GM19043 (cell line): ENCODE results near the gene MEG3.

Experiments
- ATAC-seq: cut with Tn5 transposase; IDR thresholded peaks from one replicate; pipeline ENCODE4 v1.9.1; 2021; ENCODE audit warnings: low read depth; ENCODE audit not compliant: unreplicated experiment

The MEG3 gene

GRCh38 chr14:100878271-100879146, 52.6 kb downstream of the MEG3 start:
- no peak for ATAC-seq

- no peak for ATAC-seq
Measured at GRCh38 chr14:100879194-100879593, 53.3 kb downstream of the MEG3 start.

- ATAC-seq = no peak
Measured at GRCh38 chr14:100879782-100880181, 53.9 kb downstream of the MEG3 start.

- no peak for ATAC-seq
Measured at GRCh38 chr14:100880271-100881101, 54.6 kb downstream of the MEG3 start.

GRCh38 chr14:100881211-100882025, 55.5 kb downstream of the MEG3 start:
- ATAC-seq = no peak

- ATAC-seq = no peak
Measured at GRCh38 chr14:100882026-100882967, 56.4 kb downstream of the MEG3 start.

DNA sequence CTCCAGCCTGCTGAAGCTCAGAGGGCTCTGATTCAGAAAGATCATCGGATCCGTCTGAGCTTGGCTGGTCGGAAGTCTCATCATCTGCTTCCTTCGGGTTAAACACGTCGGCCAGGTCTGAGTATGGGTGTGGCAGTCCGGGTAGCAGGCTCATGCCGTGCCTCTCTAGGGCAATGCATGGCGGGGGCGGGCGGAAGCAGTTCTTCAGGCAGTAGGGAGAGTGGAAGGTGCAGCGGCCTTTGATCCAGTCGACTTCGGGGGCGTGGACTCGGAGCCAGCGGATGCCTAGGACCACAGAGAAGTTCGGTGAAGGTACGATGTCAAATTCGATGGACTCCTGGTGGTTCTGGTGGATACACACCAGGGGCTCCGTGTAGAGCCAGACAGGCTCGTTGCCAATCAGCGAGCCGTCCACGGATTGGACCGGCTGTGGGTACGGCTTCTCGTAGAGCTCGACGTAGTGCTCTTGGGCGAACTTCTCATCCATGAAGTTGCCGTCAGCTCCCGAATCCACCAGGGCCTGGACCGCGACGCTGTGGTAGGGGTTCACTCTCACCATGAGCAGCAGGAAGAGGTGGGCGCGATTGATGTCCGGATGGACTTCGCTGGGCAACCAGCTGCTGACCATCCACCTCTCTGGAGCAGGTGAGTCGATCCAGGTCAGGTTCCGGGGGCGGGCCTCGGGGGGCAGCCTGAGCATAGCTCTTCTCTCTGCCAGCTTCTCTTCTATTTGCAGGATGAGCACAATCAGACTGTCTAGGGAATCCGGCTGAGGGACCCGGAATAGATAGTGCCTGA, 57.3 kb downstream of the MEG3 start:
- no peak for ATAC-seq

- no peak for ATAC-seq
Measured at GRCh38 chr14:100883789-100884101, 57.8 kb downstream of the MEG3 start.

DNA sequence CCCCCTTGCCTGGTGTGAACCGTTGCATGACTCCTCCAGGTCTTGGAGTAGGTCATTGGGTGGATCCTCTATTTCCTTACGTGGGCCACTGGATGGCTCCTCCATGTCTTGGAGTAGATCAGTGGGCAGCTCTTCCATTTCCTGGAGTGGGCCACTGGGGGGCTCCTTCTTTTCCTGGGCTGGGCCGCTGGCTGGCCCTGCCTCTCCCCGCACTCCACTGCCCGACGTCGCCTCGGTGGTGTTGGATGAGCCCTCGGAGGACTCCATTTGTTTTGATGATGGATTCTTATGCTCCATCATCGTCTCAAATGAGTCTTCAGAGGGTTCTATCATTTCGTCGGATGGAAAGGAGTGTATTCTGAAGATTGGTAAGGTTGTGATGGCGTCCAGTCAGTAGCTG, 58.5 kb downstream of the MEG3 start:
- ATAC-seq = no peak

GRCh38 chr14:100885196-100885595, 59.3 kb downstream of the MEG3 start:
- no peak for ATAC-seq

- ATAC-seq = no peak
Measured at GRCh38 chr14:100885617-100886016, 59.7 kb downstream of the MEG3 start.

GRCh38 chr14:100887728-100888335, 61.9 kb downstream of the MEG3 start:
- no peak for ATAC-seq

DNA sequence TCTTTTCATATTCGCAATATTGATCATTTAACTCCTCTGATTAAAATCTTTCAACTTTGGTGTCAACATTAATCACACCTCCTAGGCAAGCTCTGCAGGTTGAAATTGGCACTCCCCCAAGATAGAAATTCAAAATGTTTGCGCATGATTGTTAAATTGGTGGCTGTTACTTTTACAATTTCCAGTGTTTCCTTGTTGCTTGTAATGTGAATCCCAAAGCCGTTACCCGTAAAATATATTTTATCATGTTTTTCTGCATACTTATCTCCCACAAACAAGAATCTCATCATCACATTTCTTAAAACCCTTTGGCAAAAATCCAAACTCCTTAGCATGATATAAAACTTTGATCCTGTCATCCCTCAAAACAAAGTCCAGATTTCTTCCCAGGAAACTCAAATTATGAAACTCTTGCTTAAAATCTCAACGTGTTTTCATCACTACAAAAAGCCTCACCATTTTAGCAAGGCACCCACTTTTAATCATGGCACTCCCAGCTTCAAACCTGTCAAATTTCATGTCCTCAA, 62.9 kb downstream of the MEG3 start:
- no peak for ATAC-seq

DNA sequence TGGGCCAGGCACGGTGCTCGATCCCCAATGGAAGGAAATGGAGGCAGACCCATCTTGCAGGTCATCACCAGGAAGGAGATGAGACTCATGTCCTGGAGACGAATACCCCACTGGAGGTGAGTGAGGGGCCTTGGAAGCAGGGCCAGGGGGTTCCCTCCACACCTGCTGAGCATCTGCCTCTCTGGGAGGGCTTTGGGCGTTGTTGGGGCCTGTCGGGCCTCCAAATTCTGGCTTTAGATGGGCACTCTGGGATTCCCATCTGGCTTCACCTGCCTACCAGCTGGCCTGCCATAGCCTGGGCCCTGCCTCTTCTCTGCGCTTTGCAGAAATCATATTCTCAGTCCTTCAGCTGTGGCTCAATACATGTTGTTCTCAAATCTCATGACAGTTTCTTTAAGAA, 63.7 kb downstream of the MEG3 start:
- ATAC-seq = no peak

GRCh38 chr14:100890061-100890850, 64.3 kb downstream of the MEG3 start:
- no peak for ATAC-seq

DNA sequence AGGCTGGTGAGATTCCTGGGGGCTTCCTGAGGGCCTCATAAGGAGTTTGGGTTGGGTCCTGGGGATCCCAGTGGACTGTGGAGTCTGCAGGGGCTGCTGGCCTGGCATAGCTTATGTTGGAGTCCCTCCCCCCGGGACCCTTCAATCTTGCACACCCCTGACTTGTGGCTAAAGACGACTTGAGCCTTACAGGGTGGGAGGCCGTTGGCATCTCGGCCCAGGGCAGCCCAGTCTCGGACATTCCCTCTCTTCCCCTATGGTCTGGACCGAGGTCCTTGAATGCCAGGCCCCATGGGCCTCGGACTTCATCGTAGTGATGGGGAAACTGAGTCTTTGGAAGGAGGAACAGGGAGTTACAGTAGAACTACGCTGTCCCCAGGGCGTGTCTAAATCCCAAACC, 65.1 kb downstream of the MEG3 start:
- ATAC-seq = no peak

GRCh38 chr14:100891501-100892445, 65.9 kb downstream of the MEG3 start:
- ATAC-seq = no peak
